Vagina (tissue), 2 donors: Measurements from ENCODE around the gene FYCO1.

ENCODE experiments used
- CTCF ChIP-seq, 3 experiments: fragments of 450-650 bp in 2 of 3; fragments of 200-600 bp in 1 of 3; sonication (generic) in 1 of 3; IDR thresholded peaks; one replicate each; pipeline ENCODE4 v1.5.1; 2017 to 2019; ENCODE audit warnings: antibody characterized with exemption in 3 of 3, mild to moderate bottlenecking in 2 of 3, moderate library complexity in 2 of 3
- POLR2A ChIP-seq, 2 donors: fragments of 450-650 bp; IDR thresholded peaks; one replicate each; pipeline ENCODE4 v1.6.1; 2017; ENCODE audit warnings: antibody characterized with exemption in 2 of 2, mild to moderate bottlenecking in 2 of 2, moderate library complexity in 2 of 2

GRCh38 chr3:45912435-45912834 lies 83.2 kb downstream of the FYCO1 start:
- TF ChIP-seq CTCF (IDR thresholded peaks at IDR 0.05) (no peak), POLR2A (IDR thresholded peaks at IDR 0.05) (no peak)
